HG02885 (cell line): ENCODE data around the gene XPR1.
A peak's percentile ranks its signal among the peaks of the same experiment; 100 is the strongest.

Source experiments
- ATAC-seq: cut with Tn5 transposase; IDR thresholded peaks from one replicate; pipeline ENCODE4 v1.9.1; 2021; ENCODE audit warnings: mild to moderate bottlenecking; ENCODE audit not compliant: unreplicated experiment, poor library complexity

Gene XPR1

DNA sequence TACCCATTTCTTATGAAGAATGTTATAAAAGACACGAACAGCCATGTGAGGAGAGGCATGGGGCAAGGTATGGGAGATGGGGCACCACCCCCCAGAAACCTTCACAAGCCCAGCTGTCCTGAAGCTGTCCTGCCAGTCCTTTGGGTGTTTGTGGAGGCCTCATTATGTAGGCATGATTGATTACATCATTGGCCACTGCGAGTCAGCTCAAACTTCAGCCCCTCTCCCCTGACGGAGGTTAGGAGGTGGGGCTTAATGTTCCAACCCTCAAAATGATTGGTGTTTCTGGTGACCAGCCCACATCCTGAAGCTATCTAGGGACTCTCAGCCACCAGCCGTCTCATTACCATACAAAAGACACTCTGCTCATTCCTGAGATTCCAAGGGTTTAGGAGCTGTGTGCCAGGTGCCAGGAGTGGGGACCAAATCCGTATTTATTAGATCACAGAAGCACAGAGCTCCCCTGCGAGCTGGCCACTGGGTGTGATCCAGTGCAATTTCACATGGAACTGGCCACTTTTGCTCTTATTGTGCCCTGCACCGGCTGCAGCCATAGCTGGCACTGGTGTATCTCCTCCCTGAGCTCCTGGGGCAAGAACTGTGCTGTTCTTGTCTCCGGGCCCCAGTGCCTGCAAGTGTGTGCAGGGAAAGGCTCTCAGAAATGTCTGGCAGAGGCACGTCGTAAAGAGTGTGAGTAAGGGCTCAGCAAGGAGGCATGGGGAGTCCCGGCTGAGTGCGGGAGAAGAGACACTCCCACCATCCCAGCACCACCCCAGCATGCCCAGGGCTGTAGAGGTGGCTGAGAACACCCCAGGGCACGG is 291.4 kb downstream of the XPR1 start:
- ATAC-seq = no peak

DNA sequence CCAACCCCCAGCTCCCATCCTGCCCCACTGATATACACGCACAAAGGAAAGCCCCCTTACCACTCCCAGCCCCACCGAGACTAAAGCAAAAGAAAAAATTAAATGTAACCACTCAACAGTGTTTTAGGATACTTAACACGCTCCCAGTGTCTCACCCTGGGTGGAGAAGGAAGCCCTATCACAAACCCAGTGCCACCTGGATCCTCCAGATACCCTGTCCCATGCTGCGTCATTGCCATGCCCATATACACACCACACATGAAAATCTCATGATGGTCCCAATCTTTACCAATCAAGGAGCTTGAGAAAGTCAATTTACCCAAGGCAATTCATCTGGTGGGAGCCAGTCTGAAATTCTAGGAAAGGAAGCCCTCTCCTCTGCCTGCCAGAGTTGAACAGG is 292.1 kb downstream of the XPR1 start:
- ATAC-seq = no peak

DNA sequence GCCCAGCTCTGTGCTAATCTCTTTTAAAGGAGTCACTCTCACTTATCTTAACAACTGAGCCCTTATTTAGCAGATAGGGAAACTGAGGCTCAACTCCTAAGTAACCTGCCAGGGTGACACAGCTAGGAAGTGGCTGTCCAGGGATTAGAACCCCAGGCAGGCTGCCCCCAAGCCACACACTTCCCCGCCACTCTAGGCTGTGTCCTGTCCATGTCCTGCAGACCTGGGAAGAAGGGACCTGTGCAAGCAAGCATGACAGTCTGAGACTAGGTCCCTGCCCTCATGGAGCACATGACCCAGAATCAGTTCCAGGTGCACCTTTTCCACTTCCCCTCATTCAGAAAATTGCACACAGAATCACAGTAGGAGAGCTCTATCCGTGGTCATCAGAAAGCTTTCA is 293.1 kb downstream of the XPR1 start:
- ATAC-seq = no peak

DNA sequence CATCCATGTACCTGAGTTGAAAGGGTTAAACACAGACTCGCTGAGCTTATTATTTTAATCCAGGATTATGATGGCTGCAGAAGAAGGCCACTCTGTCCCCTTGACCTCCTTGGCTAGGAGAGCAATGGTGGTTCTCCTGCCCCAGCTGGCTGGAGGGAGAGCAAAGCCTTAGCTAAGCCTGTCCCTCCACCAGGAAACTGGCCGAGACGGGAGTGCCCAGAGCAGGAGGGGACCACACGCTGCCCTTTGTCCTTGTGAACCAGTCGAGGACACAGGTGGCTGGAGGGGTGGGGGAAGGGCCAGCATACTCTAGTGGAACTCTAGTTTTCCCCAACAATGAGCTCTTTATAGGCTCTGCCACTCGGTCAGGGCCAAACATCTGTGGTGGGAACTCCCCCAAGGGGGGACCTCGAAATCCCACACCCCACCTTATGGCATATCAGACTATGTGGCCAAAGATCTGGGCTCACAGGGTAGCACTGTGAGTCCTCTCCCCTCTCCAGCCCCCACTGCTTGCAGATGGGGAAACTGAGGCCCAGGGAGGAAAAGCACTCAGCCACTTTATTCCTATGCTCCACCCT is 293.7 kb downstream of the XPR1 start:
- no peak for ATAC-seq

DNA sequence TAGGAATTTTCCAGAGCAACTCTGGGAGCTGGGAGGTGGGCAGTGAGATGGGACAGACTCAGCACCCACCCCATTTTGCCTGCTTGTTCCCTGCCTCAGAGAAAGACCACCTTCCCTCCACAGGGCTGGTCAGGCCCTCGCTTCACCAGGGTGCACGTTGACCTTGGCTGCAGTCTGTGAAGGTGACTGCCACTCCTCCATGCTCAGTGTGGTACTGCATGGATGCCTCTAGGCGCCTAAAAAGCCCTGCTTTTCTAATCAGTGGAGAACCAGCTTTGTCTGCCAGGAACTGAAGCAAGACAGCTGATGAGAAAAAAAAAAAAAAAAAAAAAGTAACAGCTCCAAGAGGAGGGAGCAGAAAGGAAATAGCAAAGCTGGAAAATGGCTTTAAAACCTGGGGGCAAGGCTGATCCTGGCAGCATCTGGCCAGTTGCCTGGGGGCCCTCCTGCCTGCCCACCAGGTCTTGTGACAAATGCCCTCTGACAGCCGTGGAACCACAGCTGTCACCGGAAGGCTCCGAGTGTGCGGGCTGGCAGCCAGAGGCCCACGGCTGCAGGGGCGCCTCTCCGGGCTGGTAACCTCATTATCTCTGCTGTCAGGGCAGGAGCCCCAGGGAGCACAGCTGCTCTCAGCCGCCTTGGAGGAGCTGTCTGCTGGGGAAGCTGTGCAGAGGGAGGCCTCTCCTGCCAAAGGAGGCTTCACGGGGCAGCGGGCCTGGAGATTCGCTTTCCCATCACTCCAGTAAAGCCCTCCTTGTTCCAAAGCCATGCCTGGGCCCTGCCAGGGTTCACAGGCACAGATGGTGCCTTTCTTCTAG is 294.6 kb downstream of the XPR1 start:
- no peak for ATAC-seq

DNA sequence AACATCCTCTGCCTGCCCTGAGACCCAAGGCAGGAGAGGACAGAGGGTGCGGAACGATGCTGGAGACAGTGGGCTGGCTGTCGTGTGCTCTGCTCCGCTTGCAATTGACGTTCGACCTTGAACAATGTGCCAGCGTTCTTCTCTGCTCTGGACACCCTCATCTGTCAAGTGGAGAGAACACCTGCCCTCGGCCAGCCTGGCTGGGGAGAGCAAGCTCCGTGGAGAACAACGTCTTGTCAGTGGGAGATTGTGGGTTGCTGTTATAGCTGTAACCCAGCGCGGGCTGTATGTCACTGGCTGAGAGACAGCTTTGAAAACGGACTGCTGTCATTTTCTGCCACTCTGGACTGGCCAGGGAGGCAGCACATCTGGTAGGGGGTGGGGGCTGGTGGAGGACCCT is 295.5 kb downstream of the XPR1 start:
- no peak for ATAC-seq

DNA sequence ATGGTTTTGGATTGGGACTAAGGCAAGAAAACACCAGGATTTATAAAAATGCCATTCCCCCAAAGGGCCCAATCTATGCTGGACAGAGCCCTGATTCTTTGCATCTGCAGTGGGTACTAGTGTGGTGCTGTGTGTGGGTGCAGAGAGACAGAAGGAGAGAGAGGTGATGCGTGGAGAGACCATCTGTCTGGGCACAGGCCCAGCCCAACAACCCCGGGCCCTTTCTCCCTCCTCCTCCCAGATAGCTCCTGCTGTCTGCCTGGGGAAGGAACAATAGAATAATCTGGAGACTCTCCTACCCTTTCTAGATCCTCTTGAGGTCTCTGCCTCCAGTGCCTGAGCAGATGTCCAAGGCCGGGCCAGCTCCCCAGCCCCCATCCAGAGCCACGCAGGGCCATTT is 296.0 kb downstream of the XPR1 start:
- no peak for ATAC-seq

DNA sequence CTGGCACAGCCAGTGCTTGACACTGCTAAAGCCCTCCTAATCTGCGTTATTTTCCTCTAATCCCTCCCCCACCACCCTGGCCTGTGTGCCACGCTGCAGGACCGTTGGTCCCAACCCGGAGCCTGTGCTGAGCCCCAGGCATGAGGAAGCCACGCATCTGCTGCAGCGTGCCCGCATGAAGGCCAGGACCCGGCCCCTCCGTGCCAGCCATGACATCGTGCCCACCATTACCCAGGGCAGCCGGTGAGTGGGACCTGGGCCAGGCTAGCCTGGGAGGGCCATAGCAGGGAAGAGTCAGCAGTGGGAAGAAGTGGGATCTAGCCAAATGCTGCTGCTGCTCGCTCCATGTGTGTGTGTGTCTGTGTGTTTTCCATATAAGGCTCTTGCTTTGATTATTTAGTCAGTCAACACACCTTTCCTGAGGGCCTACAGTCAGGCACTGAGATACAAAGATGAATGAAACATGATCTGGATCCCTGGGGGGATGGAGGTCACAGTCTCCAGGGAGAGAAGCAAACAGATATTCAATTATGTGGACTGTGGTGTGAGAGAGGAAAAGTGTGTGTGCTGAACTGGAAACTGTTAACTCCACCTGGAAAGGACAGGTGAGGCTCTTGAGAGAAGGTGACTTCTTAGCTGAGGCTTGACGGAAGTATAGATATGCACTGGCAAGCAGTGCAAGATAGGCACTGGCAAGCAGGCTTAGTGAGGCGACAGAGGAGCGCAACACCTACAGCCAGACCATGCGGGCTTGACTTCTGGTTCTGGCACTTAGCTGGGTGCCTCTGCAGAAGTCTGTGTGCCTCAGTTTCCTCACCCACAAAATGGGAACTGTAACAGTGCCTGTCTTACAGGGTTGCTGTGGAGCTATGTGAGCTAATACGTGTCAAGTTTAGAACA is 296.8 kb downstream of the XPR1 start:
- no peak for ATAC-seq

DNA sequence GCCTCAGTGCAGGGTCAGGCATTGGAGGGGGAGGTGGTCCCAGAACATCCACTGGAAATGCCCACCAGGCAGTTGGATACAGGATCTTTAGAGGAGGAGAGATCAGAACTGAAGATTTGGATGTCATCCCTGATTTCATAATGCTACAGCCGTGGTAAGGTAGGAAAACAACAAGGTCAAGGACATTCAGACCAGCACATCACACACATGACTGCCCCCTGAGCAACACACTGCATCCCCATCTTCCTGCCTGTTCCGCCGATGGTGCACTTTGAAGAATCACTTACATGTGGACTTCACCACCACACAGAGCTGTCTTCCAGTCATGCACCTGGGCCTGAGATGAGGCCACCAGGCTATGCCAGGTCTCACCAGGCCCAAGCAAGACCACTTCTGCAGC is 297.6 kb downstream of the XPR1 start:
- ATAC-seq = no peak

DNA sequence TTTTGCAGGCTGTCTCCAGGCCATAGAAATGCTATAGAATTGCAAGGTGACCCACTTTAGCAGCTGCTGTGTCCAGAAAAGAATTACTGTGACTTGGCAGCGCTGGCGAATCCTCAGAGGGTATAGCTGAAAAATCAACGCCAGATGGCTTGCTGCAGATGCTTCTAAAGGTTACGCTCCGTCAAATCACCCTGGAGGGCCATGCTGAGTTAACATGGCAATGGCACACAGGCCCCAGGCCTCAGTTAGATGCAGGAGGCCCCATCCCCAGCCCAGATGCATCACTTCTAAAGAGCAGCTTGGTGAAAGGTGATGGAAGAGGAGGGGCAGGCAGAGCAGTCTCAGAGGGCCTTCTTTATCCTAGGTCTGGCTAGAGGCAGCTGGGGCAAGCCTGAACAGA is 298.9 kb downstream of the XPR1 start:
- ATAC-seq = no peak

DNA sequence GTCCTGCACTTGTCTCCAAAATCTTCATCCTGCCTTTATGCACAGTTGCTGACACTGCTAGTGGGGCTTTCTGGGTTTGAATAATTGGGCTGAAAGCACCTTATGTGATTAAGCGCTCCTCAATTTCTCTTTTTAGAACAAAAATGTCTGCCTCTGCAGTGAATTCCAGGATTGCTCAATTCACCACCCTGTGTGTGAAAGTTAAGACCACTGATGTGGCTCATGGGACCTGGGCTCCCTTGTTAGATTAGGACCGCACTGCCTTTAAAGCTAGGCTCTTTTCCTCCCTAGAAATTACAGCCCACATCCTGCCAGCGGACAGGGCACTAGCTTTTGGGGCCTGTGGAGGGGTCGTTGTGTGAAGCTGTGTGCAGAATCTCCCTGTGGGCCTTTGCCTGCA is 299.7 kb downstream of the XPR1 start:
- ATAC-seq = no peak

DNA sequence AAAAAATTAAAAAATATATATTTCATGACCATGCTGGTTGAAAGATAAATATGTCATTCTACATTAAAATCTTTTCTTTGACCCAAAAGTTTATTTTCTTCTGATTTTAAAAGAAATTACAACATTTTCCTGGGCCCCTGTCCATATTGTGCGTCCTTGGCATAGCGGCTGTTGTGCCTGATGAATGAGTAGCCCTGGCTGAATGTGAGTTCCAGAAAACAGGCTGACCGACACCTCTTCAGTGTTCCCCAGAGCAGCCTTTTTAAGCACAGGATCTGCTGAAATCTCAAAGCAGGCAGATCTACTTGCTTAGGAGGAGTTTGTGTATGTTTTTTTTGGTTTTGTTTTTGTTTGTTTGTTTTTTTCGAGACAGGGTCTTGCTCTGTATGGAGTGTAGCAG is 300.6 kb downstream of the XPR1 start:
- ATAC-seq = no peak

DNA sequence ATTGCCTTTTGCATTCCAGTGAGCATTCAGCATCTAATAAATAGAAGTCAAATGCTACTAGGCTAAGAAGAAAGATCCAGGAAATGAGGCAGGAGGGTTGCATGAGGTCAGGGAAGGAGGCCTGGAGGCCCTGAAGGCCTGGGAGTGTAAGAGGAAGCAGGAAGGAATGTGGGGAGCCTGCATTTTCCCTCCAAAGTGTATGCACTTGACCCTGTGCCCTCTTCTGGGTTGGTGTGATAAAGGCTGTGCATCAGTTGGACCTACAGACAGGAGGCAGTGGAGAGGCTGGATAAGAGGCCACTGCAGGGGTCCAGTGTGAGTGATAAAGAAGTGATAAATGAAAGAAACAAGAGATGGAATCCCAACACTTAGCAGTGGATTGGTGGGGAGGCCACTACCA is 301.3 kb downstream of the XPR1 start:
- no peak for ATAC-seq

DNA sequence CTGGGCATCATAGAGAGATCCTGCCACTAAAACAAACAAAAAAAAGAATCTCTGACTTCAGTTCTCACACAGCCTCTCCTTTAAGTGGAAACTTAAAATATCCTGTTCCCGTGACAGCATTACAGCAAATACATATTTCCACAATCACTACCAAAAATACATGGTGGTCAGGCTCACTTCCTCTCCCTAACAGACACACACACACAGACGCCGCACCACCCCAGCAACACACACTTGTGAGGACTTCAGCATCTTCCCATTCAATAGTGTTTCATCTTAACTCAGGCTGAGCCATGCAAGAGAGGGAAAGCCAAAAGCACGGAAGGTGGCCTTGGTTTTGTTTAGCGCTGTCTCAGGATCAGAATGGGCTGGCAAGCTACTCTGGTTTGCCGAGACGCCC is 302.7 kb downstream of the XPR1 start:
- no peak for ATAC-seq

DNA sequence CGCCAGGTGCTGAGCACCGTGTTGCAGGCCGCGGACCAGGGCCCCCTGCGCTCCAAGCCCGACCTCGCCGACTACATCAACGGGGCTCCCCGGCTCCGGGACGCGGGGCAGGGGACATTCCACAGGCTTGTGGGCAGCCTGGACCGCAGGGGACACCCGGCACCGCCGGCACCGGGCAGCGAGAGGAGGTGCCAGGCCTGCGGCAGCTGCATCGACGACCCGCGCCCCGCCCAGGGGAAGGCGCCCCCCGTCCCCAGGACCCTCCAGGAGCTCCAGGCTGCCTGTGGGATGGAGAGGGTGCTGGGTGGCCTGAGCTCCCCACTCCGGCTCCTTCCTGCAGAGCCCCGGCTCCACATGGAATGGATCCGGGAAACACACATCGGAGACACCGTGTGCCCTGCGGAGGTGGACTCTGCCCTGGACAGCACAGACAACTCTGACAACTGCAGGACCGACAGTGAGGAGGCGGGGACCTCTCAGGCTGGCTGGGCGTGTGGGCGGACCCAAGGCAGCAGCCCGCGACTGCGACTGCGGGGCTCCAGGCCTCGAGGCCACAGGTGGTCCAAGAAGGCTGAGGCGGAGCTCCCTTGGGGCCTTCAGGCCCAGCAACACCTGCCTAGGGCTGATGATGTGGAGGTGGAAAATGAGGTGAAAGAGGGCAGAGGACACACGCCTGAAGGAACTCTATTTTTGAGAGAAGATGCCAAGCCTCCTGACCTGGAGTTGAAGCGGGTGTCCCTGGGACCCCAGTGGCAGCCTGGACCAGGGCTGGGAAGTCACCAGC is 303.7 kb downstream of the XPR1 start:
- peak; percentile 68 for ATAC-seq

DNA sequence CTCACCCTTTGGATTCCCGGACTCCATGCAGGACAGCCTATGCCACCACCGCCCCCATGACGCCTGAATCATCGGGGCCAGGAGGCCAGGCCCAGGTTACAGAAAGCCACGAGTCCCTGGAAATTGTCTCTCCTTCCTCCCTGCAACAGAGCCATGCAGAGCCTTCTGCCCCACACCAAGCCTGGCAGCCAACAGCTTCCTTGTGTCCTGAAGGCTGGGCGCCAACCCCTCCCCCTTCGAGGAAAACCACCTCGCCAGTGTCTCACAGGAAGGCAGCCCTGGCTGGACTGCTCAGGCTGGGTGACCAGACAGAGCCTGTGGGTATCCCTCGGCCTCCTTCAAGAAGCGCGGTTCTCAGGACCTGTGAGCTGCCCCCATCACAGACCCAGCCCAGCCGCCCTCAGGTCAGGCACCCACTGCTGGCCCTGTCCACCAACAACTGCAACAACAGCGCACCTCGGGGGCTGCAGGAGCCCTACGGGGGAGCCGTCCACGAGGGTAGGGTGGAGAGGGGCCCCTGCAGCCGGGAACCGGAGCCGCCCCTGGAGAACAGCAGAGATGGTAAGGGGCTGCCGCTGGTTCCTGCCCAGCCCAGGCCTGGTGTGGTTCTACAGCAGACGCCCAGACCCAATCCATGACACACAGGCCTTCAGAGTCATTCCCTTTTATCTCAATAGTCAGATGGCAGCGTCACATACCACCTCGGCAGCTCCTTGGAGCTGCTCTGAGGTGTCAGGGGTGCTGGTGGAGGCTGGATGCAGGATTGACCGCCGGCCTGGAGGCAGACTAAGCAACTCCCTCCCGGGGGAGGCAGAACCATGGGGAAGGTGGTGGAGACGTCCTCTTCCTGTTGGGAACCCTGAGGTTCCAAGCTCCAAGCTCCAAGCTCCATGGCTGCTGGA is 304.5 kb downstream of the XPR1 start:
- no peak for ATAC-seq

DNA sequence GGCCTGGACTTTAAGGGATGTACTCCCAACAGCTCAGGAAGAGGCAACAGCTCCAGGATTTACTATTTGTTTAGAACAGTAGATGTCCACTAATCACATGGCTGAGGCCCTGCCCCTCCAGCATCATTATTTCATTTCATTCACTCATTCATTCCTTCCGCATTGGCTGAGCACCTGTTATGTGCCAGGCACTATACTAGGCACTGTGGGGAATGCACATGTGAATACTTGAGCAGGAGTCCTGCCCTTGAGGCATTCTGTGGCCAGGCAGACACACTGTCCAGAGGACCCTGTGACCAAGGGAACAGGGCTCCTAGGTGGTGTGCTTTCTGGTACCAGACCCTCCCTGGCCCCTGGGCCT is 305.2 kb downstream of the XPR1 start:
- no peak for ATAC-seq

DNA sequence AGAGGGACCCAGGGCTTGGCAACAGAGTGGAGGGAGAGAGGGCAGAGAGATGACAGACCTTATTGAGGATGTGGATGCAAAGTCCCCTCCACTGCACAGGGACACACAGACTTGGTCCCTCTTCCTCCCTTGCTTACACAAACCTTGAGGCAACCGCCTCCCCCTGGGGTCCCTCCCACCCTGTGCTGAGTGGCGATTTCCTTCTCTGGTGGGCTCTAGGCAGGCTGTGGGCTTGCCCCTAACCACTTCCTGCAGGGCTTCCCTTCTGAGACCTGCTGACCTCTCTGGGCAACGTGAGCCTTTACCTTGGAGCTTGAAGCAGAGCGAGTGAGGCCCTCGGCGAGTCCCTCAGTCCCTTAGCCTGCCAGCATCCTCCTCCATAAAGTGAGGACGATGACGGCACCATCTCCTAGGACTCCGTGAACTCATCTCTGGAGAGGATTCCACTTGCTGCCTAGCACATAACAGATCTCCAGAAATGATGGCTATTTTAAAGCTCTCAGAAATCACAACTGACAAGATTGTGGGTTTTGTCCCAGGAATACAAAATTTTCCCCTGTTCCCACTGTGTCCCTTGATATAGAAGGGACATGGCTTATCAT is 305.9 kb downstream of the XPR1 start:
- no peak for ATAC-seq
